NK-92 (cell line): ENCODE measurements around the gene ZFR2.
"Not testable (repeated sequence)": the region's sequence is repeated elsewhere in the genome, so short reads cannot be mapped to it uniquely, and the experiment has no call there.

Experiments
- DNase-seq: peaks from one replicate; lab custom pipeline; 2025; ENCODE audit not compliant: unreplicated experiment; lab: John Stamatoyannopoulos, UW

Gene ZFR2

GRCh38 chr19:3868770-3869456 lies at the start of gene ZFR2:
Gene ZFR2 (minus strand): TSS chr19:3869038. CDS start chr19:3869017, 21 bp downstream.
- no peak for DNase-seq

- no peak for DNase-seq
Measured at GRCh38 chr19:3916033-3916432, 47.2 kb upstream of the ZFR2 start.

- no peak for DNase-seq
Measured at GRCh38 chr19:3914199-3914598, 45.4 kb upstream of the ZFR2 start.

GRCh38 chr19:3910105-3910504 lies 41.3 kb upstream of the ZFR2 start:
- no peak for DNase-seq

- DNase-seq = no peak
Measured at GRCh38 chr19:3908266-3909054, 39.6 kb upstream of the ZFR2 start.

GRCh38 chr19:3907626-3908265 lies 38.9 kb upstream of the ZFR2 start:
- DNase-seq = no peak

- no peak for DNase-seq
Measured at GRCh38 chr19:3904233-3904632, 35.4 kb upstream of the ZFR2 start.

- no peak for DNase-seq
Measured at GRCh38 chr19:3902317-3902973, 33.6 kb upstream of the ZFR2 start.

GRCh38 chr19:3899531-3900294 lies 30.9 kb upstream of the ZFR2 start:
- DNase-seq = no peak

GRCh38 chr19:3898426-3898825 lies 29.6 kb upstream of the ZFR2 start:
- no peak for DNase-seq

GRCh38 chr19:3897936-3898335 lies 29.1 kb upstream of the ZFR2 start:
- DNase-seq = no peak

GRCh38 chr19:3895788-3896187 lies 26.9 kb upstream of the ZFR2 start:
- no peak for DNase-seq

- not testable (repeated sequence) for DNase-seq
Measured at GRCh38 chr19:3894959-3895358, 26.1 kb upstream of the ZFR2 start.

GRCh38 chr19:3893509-3894179 lies 24.8 kb upstream of the ZFR2 start:
- DNase-seq = no peak

GRCh38 chr19:3890591-3890990 lies 21.8 kb upstream of the ZFR2 start:
- DNase-seq = no peak

- no peak for DNase-seq
Measured at GRCh38 chr19:3882041-3882384, 13.2 kb upstream of the ZFR2 start.

GRCh38 chr19:3881272-3882040 lies 12.6 kb upstream of the ZFR2 start:
- DNase-seq = no peak

GRCh38 chr19:3880471-3881271 lies 11.8 kb upstream of the ZFR2 start, which contains the start of gene ATCAY:
Gene ATCAY (plus strand): TSS chr19:3880685. CDS start chr19:3885768, 5,083 bp downstream.
- no peak for DNase-seq

GRCh38 chr19:3879656-3880055 lies 10.8 kb upstream of the ZFR2 start:
- DNase-seq = no peak
